ENCODE measurements around the gene COBL.

DNA sequence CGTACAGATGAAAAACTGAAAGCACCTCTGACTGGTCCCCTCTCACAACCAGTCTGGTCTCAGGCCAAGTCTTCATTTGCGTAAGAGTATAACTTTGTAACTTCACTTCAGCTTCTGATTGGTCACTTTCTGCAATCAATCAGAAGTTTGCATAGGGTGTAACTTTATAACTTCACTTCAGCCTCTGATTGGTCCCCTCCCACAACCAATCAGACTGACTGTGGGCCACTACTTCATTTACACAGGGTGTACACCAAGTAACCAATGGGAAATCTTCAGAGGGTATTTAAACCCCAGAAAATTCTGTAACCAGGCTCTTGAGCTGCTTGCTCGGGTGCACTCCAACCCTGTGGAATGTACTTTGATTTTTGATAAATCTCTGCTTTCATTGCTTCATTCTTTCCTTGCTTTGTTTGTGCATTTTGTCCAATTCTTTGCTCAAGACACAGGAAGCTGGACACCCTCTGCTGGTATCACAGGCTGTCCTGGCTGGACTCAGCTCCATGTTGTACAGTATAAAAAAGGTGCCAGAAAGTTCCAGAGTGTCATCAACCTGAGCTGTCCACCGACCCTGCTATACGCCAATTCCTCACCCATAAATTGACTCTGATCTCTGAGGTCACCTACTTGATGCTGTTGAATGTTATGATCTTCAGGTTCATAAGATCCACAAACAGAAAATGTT lies 74.5 kb downstream of the COBL start:
- no peak for TF ChIP-seq EZH2 (IDR thresholded peaks at IDR 0.05; ENCODE audit: low read length)
- TF ChIP-seq, protein P1, sequence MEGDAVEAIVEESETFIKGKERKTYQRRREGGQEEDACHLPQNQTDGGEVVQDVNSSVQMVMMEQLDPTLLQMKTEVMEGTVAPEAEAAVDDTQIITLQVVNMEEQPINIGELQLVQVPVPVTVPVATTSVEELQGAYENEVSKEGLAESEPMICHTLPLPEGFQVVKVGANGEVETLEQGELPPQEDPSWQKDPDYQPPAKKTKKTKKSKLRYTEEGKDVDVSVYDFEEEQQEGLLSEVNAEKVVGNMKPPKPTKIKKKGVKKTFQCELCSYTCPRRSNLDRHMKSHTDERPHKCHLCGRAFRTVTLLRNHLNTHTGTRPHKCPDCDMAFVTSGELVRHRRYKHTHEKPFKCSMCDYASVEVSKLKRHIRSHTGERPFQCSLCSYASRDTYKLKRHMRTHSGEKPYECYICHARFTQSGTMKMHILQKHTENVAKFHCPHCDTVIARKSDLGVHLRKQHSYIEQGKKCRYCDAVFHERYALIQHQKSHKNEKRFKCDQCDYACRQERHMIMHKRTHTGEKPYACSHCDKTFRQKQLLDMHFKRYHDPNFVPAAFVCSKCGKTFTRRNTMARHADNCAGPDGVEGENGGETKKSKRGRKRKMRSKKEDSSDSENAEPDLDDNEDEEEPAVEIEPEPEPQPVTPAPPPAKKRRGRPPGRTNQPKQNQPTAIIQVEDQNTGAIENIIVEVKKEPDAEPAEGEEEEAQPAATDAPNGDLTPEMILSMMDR (optimal IDR thresholded peaks at IDR 0.05 in 1 of 3, IDR thresholded peaks at IDR 0.05 in 1 of 3, conservative IDR thresholded peaks at IDR 0.05 in 1 of 3; ENCODE audit: extremely low read depth in 1 of 3, insufficient read depth in 2 of 3, low read length in 3 of 3), result no peak
